H1 (cell line): ENCODE results near the gene FHIT. TPM values are rescaled to one million over a fixed set of nuclear protein-coding genes. Genes with fewer than 3 reads are reported as not detected.

ENCODE experiments used
- CTCF ChIA-PET: fragments of 300-600 bp; sonication (Branson Sonifier 250); formaldehyde crosslinking; loops from one replicate; lab custom pipeline; 2021; ENCODE audit not compliant: partially characterized antibody; lab: Charles Lee
- POLR2A ChIA-PET: fragments of 300-600 bp; sonication (Branson Sonifier 250); formaldehyde crosslinking; loops from one replicate; lab custom pipeline; 2021; ENCODE audit warnings: inconsistent platforms; ENCODE audit not compliant: partially characterized antibody; lab: Charles Lee
- DNase-seq, 2 experiments: peaks; one replicate each; pipeline versions ENCODE4 v3.0.0 to v3.0.0-alpha.2; 2010 to 2022; ENCODE audit warnings: low spot score in 2 of 2, low read depth in 1 of 2, mixed read lengths in 1 of 2
- FAIRE-seq: peaks from 2 replicates; lab custom pipeline; 2011; peaks lifted over from hg19 to GRCh38; lab: Jason Lieb, UNC
- H2AFZ ChIP-seq: 2 replicates; pipeline ENCODE4 v1.8.1; 2012; ENCODE audit warnings: low read length, inconsistent platforms
- H2AK5ac ChIP-seq: 2 replicates; pipeline ENCODE4 v1.6.1; 2013; ENCODE audit warnings: low read depth, low read length
- H2BK120ac ChIP-seq: replicated peaks from 2 replicates; pipeline ENCODE3; 2013; ENCODE audit warnings: low read depth, low read length, inconsistent platforms
- H2BK12ac ChIP-seq: 2 replicates; pipeline ENCODE4 v1.6.1; 2013; ENCODE audit warnings: low read depth, low read length
- H2BK15ac ChIP-seq: 2 replicates; pipeline ENCODE4 v1.6.1; 2013; ENCODE audit warnings: low read length
- H2BK20ac ChIP-seq: 2 replicates; pipeline ENCODE4 v1.6.1; 2013; ENCODE audit warnings: low read length
- H2BK5ac ChIP-seq: 2 replicates; pipeline ENCODE4 v1.6.1; 2013; ENCODE audit warnings: low read depth, low read length
- H3K14ac ChIP-seq: 2 replicates; pipeline ENCODE4 v1.6.1; 2013; ENCODE audit warnings: inconsistent platforms; ENCODE audit not compliant: insufficient read length
- H3K18ac ChIP-seq: 2 replicates; pipeline ENCODE4 v1.6.1; 2013; ENCODE audit warnings: low read length; ENCODE audit errors: extremely low read depth
- H3K23ac ChIP-seq: 2 replicates; pipeline ENCODE4 v1.6.1; 2013; ENCODE audit warnings: inconsistent platforms; ENCODE audit not compliant: insufficient read length
- H3K23me2 ChIP-seq: 2 replicates; pipeline ENCODE4 v1.6.1; 2013; ENCODE audit warnings: low read depth, low read length
- H3K27ac ChIP-seq: 2 replicates; pipeline ENCODE4 v1.6.1; 2011; ENCODE audit warnings: low read depth, low read length, inconsistent platforms
- H3K27me3 ChIP-seq, 4 experiments: replicated peaks in 1 of 4; 1 replicate in 1 of 4; 2 replicates in 3 of 4; pipeline versions ENCODE4 v1.6.1 to v1.8.1; 2011 to 2013; ENCODE audit warnings: low read length in 3 of 4, mild to moderate bottlenecking in 3 of 4, inconsistent platforms in 2 of 4, mixed read lengths in 2 of 4, moderate library complexity in 1 of 4; ENCODE audit not compliant: control insufficient read depth in 3 of 4, insufficient read depth in 3 of 4; ENCODE audit errors: extremely low read depth in 1 of 4
- H3K36me3 ChIP-seq, 4 experiments: 2 replicates each; pipeline versions ENCODE4 v1.6.1 to v1.8.1; 2011 to 2013; ENCODE audit warnings: mild to moderate bottlenecking in 4 of 4, low read length in 3 of 4, moderate library complexity in 2 of 4, control low read depth in 1 of 4, inconsistent platforms in 1 of 4; ENCODE audit not compliant: insufficient read depth in 4 of 4, control insufficient read depth in 2 of 4
- H3K4ac ChIP-seq: replicated peaks from 2 replicates; pipeline ENCODE3; 2013; ENCODE audit warnings: low read length, low read depth, mixed read lengths, inconsistent platforms; ENCODE audit not compliant: insufficient read length
- H3K4me1 ChIP-seq, 4 experiments: replicated peaks in 1 of 4; 1 replicate in 1 of 4; 2 replicates in 3 of 4; pipeline versions ENCODE4 v1.6.1 to v1.8.1; 2011 to 2013; ENCODE audit warnings: low read length in 3 of 4, inconsistent platforms in 2 of 4, mixed read lengths in 1 of 4; ENCODE audit not compliant: insufficient read depth in 4 of 4, control insufficient read depth in 3 of 4
- H3K4me2 ChIP-seq, 2 experiments: 2 replicates each; pipeline versions ENCODE4 v1.6.1 to v1.8.1; 2011 to 2013; ENCODE audit warnings: low read depth in 2 of 2, low read length in 2 of 2, control low read depth in 1 of 2, inconsistent platforms in 1 of 2, mild to moderate bottlenecking in 1 of 2; ENCODE audit not compliant: insufficient read depth in 1 of 2
- H3K4me3 ChIP-seq, 4 experiments: fragments of 200-600, 300-600 bp in 1 of 4; sonication (generic), shearing (Covaris generic), sonication (Bioruptor Twin) in 1 of 4; 2 replicates each; pipeline versions ENCODE4 v1.5.1 to v1.8.1; 2011 to 2016; ENCODE audit warnings: low read length in 4 of 4, low read depth in 3 of 4, control low read depth in 2 of 4, inconsistent platforms in 2 of 4, mild to moderate bottlenecking in 2 of 4, mixed read lengths in 1 of 4, moderate library complexity in 1 of 4; ENCODE audit not compliant: insufficient read depth in 2 of 4; ENCODE audit errors: extremely low read depth in 1 of 4
- H3K56ac ChIP-seq: replicated peaks from 2 replicates; pipeline ENCODE3; 2013; ENCODE audit warnings: low read depth, mild to moderate bottlenecking, mixed read lengths, low read length, inconsistent platforms; ENCODE audit not compliant: insufficient read length
- H3K79me1 ChIP-seq: 2 replicates; pipeline ENCODE4 v1.6.1; 2013; ENCODE audit warnings: low read depth, low read length, control low read depth
- H3K79me2 ChIP-seq, 2 experiments: 2 replicates each; pipeline versions ENCODE4 v1.6.1 to v1.8.1; 2012 to 2013; ENCODE audit warnings: low read length in 2 of 2, mild to moderate bottlenecking in 2 of 2, inconsistent platforms in 1 of 2; ENCODE audit not compliant: insufficient read depth in 2 of 2, control insufficient read depth in 1 of 2
- H3K9ac ChIP-seq, 4 experiments: replicated peaks in 1 of 4; 1 replicate in 1 of 4; 2 replicates in 3 of 4; pipeline versions ENCODE4 v1.6.1 to v1.8.1; 2011 to 2013; ENCODE audit warnings: low read depth in 3 of 4, low read length in 3 of 4, control low read depth in 2 of 4, mild to moderate bottlenecking in 2 of 4, moderate library complexity in 2 of 4, inconsistent platforms in 1 of 4; ENCODE audit errors: extremely low read depth in 1 of 4
- H3K9me3 ChIP-seq, 2 experiments: 2 replicates each; pipeline versions ENCODE4 v1.6.1 to v1.8.1; 2012 to 2013; ENCODE audit warnings: mild to moderate bottlenecking in 2 of 2, moderate library complexity in 2 of 2, control low read depth in 1 of 2, inconsistent platforms in 1 of 2, low read depth in 1 of 2, low read length in 1 of 2, mixed read lengths in 1 of 2; ENCODE audit not compliant: insufficient read depth in 2 of 2
- H4K20me1 ChIP-seq, 2 experiments: replicated peaks in 1 of 2; 2 replicates each; pipeline versions ENCODE3 to v1.8.1; 2011 to 2013; ENCODE audit warnings: inconsistent platforms in 2 of 2, low read length in 2 of 2, mild to moderate bottlenecking in 1 of 2; ENCODE audit not compliant: insufficient read depth in 2 of 2, control insufficient read depth in 1 of 2
- H4K5ac ChIP-seq: 2 replicates; pipeline ENCODE4 v1.6.1; 2013; ENCODE audit warnings: low read length, low read depth, mixed read lengths, inconsistent platforms; ENCODE audit not compliant: insufficient read length
- H4K8ac ChIP-seq: 2 replicates; pipeline ENCODE4 v1.8.0; 2013; ENCODE audit warnings: mild to moderate bottlenecking, moderate library complexity, low read length, inconsistent platforms; ENCODE audit not compliant: insufficient read depth; ENCODE audit errors: extremely low read depth
- H4K91ac ChIP-seq: replicated peaks from 2 replicates; pipeline ENCODE3; 2013; ENCODE audit warnings: low read length, mixed read lengths, inconsistent platforms; ENCODE audit not compliant: insufficient read length
- CBX5 ChIP-seq: fragments of 300-800, 300-1000 bp; sonication (generic); IDR thresholded peaks from 2 replicates; pipeline ENCODE4 v1.7.1; 2016; ENCODE audit warnings: antibody characterized with exemption, low read length, low read depth
- GTF2F1 ChIP-seq: IDR thresholded peaks from 2 replicates; pipeline ENCODE4 v1.6.1; 2012; ENCODE audit warnings: low read depth, low read length, improper control_type of control experiment, borderline replicate concordance
- HDAC2 ChIP-seq, 2 experiments: fragments of 300-600 bp in 1 of 2; sonication (generic) in 1 of 2; IDR thresholded peaks; 2 replicates each; pipeline ENCODE4 v1.6.1; 2011 to 2012; ENCODE audit warnings: low read depth in 2 of 2, low read length in 2 of 2, mild to moderate bottlenecking in 2 of 2, moderate library complexity in 2 of 2, borderline replicate concordance in 1 of 2, inconsistent platforms in 1 of 2
- JUN ChIP-seq: IDR thresholded peaks from 2 replicates; pipeline ENCODE4 v1.6.1; 2011; ENCODE audit warnings: low read depth, mild to moderate bottlenecking, improper control_type of control experiment, low read length
- MAFK ChIP-seq: IDR thresholded peaks from 2 replicates; pipeline ENCODE4 v1.6.1; 2012; ENCODE audit warnings: low read depth, mild to moderate bottlenecking, improper control_type of control experiment, low read length
- NANOG ChIP-seq: IDR thresholded peaks from 2 replicates; pipeline ENCODE4 v1.6.1; 2011; ENCODE audit warnings: low read length, low read depth, mild to moderate bottlenecking, inconsistent platforms; ENCODE audit not compliant: insufficient read depth, poor library complexity, severe bottlenecking
- NRF1 ChIP-seq: IDR thresholded peaks from 2 replicates; pipeline ENCODE4 v1.6.1; 2011; ENCODE audit warnings: mild to moderate bottlenecking, low read depth, low read length, improper control_type of control experiment
- SAP30 ChIP-seq: fragments of 300-600 bp; sonication (generic); IDR thresholded peaks from 2 replicates; pipeline ENCODE4 v1.7.1; 2012; ENCODE audit warnings: low read length, moderate library complexity, mild to moderate bottlenecking, inconsistent platforms; ENCODE audit not compliant: insufficient read depth, insufficient replicate concordance
- SIX5 ChIP-seq: IDR thresholded peaks from 2 replicates; pipeline ENCODE4 v1.6.1; 2011; ENCODE audit warnings: mild to moderate bottlenecking, low read depth, low read length
- SRF ChIP-seq: IDR thresholded peaks from 2 replicates; pipeline ENCODE4 v1.6.1; 2011; ENCODE audit warnings: mild to moderate bottlenecking, low read depth, low read length, moderate library complexity
- TAF1 ChIP-seq: IDR thresholded peaks from 2 replicates; pipeline ENCODE4 v1.6.1; 2011; ENCODE audit warnings: mild to moderate bottlenecking, low read depth, low read length
- TEAD4 ChIP-seq: IDR thresholded peaks from 2 replicates; pipeline ENCODE4 v1.6.1; 2012; ENCODE audit warnings: low read depth, low read length, inconsistent platforms, mixed read lengths
- ZNF274 ChIP-seq: IDR thresholded peaks from 2 replicates; pipeline ENCODE4 v1.7.0; 2012; ENCODE audit warnings: low read length, borderline replicate concordance; ENCODE audit errors: extremely low read depth
- WGBS, 2 experiments: shearing (Covaris generic) in 1 of 2; methylation state at CpG; one replicate each; pipeline versions ENCODE4 v1.1.6 to v1.1.7; 2013 to 2015; ENCODE audit warnings: low lambda C conversion rate in 2 of 2, mixed read lengths in 2 of 2, inconsistent platforms in 1 of 2, low coverage in 1 of 2, missing lambda C conversion rate in 1 of 2; ENCODE audit not compliant: insufficient replicate concordance in 2 of 2, insufficient coverage in 1 of 2, insufficient read length in 1 of 2; ENCODE audit errors: extremely low coverage in 1 of 2, missing lambda C conversion rate in 1 of 2; 5-methylcytosine and 5-hydroxymethylcytosine counted together
- polyA plus RNA-seq, 7 experiments: library from polyadenylated mRNA; depleted of rRNA in 3 of 7; stranded (reverse) in 5 of 7; unstranded in 2 of 7; fragments of >200 nt in 5 of 7; fragments of 200-250 nt in 2 of 7; gene quantifications; 1 replicate in 5 of 7; 2 replicates in 1 of 7; 4 replicates in 1 of 7; pipeline versions ENCODE4 v1.2.1 to v1.2.3, GENCODE V29; 2011 to 2013; ENCODE audit warnings: missing spikeins in 2 of 7, mixed read lengths in 2 of 7
- total RNA-seq: library from RNA; stranded (reverse); fragmentation: NEBNext Ultra II Directional; extraction: Animal tissue kit (Norgen Biotek cat#: 25700); gene quantifications from 2 replicates; pipeline ENCODE4 v1.2.1, GENCODE V29; 2021

Gene FHIT
- total and polyA plus RNA-seq, 2 of the 8 experiments (the other 6 are each of a cell fraction or from before 2014, with no cell fraction given) = 1.2 to 3.2 TPM

- no peak overlapping the region for H2BK15ac ChIP-seq
- 0 out of 4 replicates have a peak, but pooled peaks cover 0 to 2% of the 10 kb centered on the region in 2 experiments for H3K79me2 ChIP-seq
- no peak overlapping the region for H4K91ac ChIP-seq
- H2BK20ac ChIP-seq = peak overlapping the region; percentile 72; the same call in 1 of the 2 replicates
- peak; percentile 43 to 47 for DNase-seq
- H3K14ac ChIP-seq = no peak overlapping the region
- no peak overlapping the region for H4K8ac ChIP-seq
- H3K27me3 ChIP-seq = no peaks in the 10 kb centered on the region
- H3K79me1 ChIP-seq = no peaks in the 10 kb centered on the region
- no peak overlapping the region for H4K5ac ChIP-seq
- H3K4ac ChIP-seq = no peak overlapping the region
- WGBS, 2 experiments = 10% methylated on average over 3 of the region's 3 CpGs; no CpG with 5 or more reads in 1 of the 2 experiments
- no peak overlapping the region for H2AK5ac ChIP-seq
- H2BK120ac ChIP-seq = peak overlapping the region; percentile 14
- H3K4me2 ChIP-seq = peak overlapping the region; percentile 51 to 59; a peak in 3 of 4 replicates
- peak overlapping the region; percentile 63; the same call in 1 of the 2 replicates for H3K18ac ChIP-seq
- ChIA-PET POLR2A (interaction anchor here (1.3 kb wide), 1 partner anchor 22 kb away, joined by 4 read pairs; no protein-coding TSS in a partner anchor), CTCF (interaction anchor here (0.6 to 1.3 kb wide), 3 partner anchors 10 to 229 kb away, joined by 3 to 4 read pairs (median 4); no protein-coding TSS in a partner anchor)
- no peaks in the 10 kb centered on the region for H3K23me2 ChIP-seq
- peak; percentile 96 for FAIRE-seq
- no peak overlapping the region for H3K27ac ChIP-seq
- no peak overlapping the region for H2AFZ ChIP-seq
- no peak overlapping the region; a peak in 1 of 7 replicates for H3K9ac ChIP-seq
- H2BK5ac ChIP-seq = peak overlapping the region; percentile 62; the same call in 1 of the 2 replicates
- peak overlapping the region in 1 of 4 experiments; percentile 28; a peak in 2 of 8 replicates for H3K4me3 ChIP-seq
- H2BK12ac ChIP-seq = peak overlapping the region; percentile 81; the same call in 1 of the 2 replicates
- H3K23ac ChIP-seq = no peak overlapping the region
- no peaks in the 10 kb centered on the region for H3K36me3 ChIP-seq
- peaks cover 0 to 3% of the 10 kb centered on the region in 2 experiments; a peak in 1 of 4 replicates for H3K9me3 ChIP-seq
- H4K20me1 ChIP-seq = no peaks in the 10 kb centered on the region
- peaks cover 2 to 17% (median 7%) of the 10 kb centered on the region in 4 experiments; a peak in 3 of 7 replicates for H3K4me1 ChIP-seq
- no peak overlapping the region for H3K56ac ChIP-seq
- TF ChIP-seq JUN (no peak), MAFK (0 out of 2 replicates have a peak, but pooled peaks have one; percentile 3), ZNF274 (no peak), NANOG (peak; percentile 61), CBX5 (no peak), NRF1 (no peak), HDAC2 (IDR thresholded peaks at IDR 0.05; ENCODE audit: borderline replicate concordance in 1 of 2, low read depth in 2 of 2, low read length in 2 of 2) (0 out of 4 replicates have a peak, but pooled peaks of 1 of the 2 experiments have one; percentile 23), TEAD4 (no peak), GTF2F1 (no peak), SAP30 (no peak), SIX5 (no peak), TAF1 (no peak), SRF (no peak)
Observed at GRCh38 chr3:61141697-61142096, 109.6 kb downstream of the FHIT start.
